SK-N-MC (cell line): Measurements from ENCODE around the gene SIM1.

Source experiments
- EZH2 ChIP-seq: fragments of 200-600 bp; sonication (generic); IDR thresholded peaks from one replicate; pipeline ENCODE4 v1.6.1; 2017; ENCODE audit warnings: antibody characterized with exemption
- POLR2AphosphoS5 ChIP-seq: IDR thresholded peaks from 2 replicates; pipeline ENCODE4 v1.6.1; 2012; ENCODE audit warnings: mild to moderate bottlenecking, low read depth, low read length, borderline replicate concordance

- TF ChIP-seq POLR2AphosphoS5 (no peak), EZH2 (no peak)
Measured at GRCh38 chr6:100415768-100416167, 49.0 kb downstream of the SIM1 start.
